DOHH2 (cell line): ENCODE measurements around the gene SMIM34.

Experiments used
- H3F3A ChIP-seq: fragments of 200-600 bp; sonication (generic), shearing (Covaris generic); 2 replicates; pipeline ENCODE4 v1.6.0; 2016; ENCODE audit warnings: antibody characterized with exemption, mild to moderate bottlenecking; ENCODE audit not compliant: control insufficient read depth, insufficient read depth
- H3K27ac ChIP-seq: fragments of 200-600 bp; sonication (generic); 2 replicates; pipeline ENCODE4 v1.5.1; 2014; ENCODE audit warnings: low read depth, mild to moderate bottlenecking, low read length, moderate library complexity
- H3K27me3 ChIP-seq: fragments of 200-600 bp; sonication (generic); 2 replicates; pipeline ENCODE4 v1.6.1; 2014; ENCODE audit warnings: mild to moderate bottlenecking, low read length, mixed read lengths; ENCODE audit not compliant: control insufficient read depth
- H3K36me3 ChIP-seq: fragments of 200-600 bp; sonication (generic); 2 replicates; pipeline ENCODE4 v1.6.1; 2014; ENCODE audit warnings: mild to moderate bottlenecking, low read length, moderate library complexity, mixed read lengths; ENCODE audit not compliant: control insufficient read depth
- H3K4me1 ChIP-seq: fragments of 200-600 bp; sonication (generic); 2 replicates; pipeline ENCODE4 v1.6.1; 2014; ENCODE audit warnings: mild to moderate bottlenecking, low read length, mixed read lengths; ENCODE audit not compliant: control insufficient read depth
- H3K4me2 ChIP-seq: fragments of 200-600 bp; sonication (generic); 2 replicates; pipeline ENCODE4 v1.6.0; 2014; ENCODE audit warnings: mild to moderate bottlenecking, low read length, moderate library complexity
- H3K4me3 ChIP-seq: fragments of 200-600 bp; sonication (generic); 2 replicates; pipeline ENCODE4 v1.5.1; 2014; ENCODE audit warnings: mild to moderate bottlenecking, low read length, mixed read lengths
- H3K79me2 ChIP-seq: fragments of 200-600 bp; sonication (generic); 2 replicates; pipeline ENCODE4 v1.6.1; 2014; ENCODE audit warnings: mild to moderate bottlenecking, low read length, mixed read lengths; ENCODE audit not compliant: control insufficient read depth
- H3K9me2 ChIP-seq: fragments of 200-600 bp; sonication (generic); replicated peaks from 2 replicates; pipeline ENCODE4 v1.6.1; 2014; ENCODE audit warnings: mild to moderate bottlenecking, low read length, mixed read lengths; ENCODE audit not compliant: control insufficient read depth
- H3K9me3 ChIP-seq: fragments of 200-600 bp; sonication (generic); 2 replicates; pipeline ENCODE4 v1.6.1; 2014; ENCODE audit warnings: antibody characterized with exemption, low read length, mixed read lengths; ENCODE audit not compliant: control insufficient read depth, insufficient read depth
- H4K20me1 ChIP-seq: fragments of 200-600 bp; sonication (generic); 2 replicates; pipeline ENCODE4 v1.6.0; 2014; ENCODE audit warnings: low read depth, mild to moderate bottlenecking, antibody characterized with exemption, low read length, moderate library complexity; ENCODE audit not compliant: control insufficient read depth, insufficient read depth
- EZH2phosphoT487 ChIP-seq: fragments of 200-600 bp; sonication (generic); IDR thresholded peaks from 2 replicates; pipeline ENCODE4 v1.6.1; 2017; ENCODE audit warnings: borderline replicate concordance, mild to moderate bottlenecking, antibody characterized with exemption, low read length, moderate library complexity, mixed read lengths
- TF ChIP-seq, protein P1 (sequence below): fragments of 200-600 bp; sonication (generic); IDR thresholded peaks from one replicate; pipeline ENCODE4 v1.5.1; 2014; ENCODE audit warnings: antibody characterized with exemption, mild to moderate bottlenecking, low read depth, low read length; ENCODE audit not compliant: poor library complexity, severe bottlenecking

Gene SMIM34

DNA sequence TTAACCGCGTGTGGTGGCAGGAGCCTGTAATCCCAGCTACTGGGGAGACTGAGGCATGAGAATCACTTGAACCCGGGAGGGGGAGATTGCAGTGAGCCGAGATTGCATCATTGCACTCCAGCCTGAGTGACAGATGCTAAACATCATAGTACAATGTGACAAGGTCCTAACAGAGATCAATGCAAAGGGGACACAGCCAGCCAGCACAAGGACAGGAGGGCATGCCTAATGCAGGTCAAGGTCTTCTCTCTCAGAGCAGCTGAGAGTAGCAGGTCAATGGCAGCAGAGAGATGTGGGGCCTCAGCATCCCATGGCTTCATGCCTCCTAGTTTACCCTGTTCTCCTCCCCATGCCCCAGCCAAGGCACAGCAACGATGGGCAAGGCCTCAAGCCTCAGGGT, 51.4 kb downstream of the SMIM34 start:
- H3K79me2 ChIP-seq: no peaks in the 10 kb centered on the region
- no peaks in the 10 kb centered on the region for H3K36me3 ChIP-seq
- no peak overlapping the region for H3K4me2 ChIP-seq
- TF ChIP-seq, protein P1, sequence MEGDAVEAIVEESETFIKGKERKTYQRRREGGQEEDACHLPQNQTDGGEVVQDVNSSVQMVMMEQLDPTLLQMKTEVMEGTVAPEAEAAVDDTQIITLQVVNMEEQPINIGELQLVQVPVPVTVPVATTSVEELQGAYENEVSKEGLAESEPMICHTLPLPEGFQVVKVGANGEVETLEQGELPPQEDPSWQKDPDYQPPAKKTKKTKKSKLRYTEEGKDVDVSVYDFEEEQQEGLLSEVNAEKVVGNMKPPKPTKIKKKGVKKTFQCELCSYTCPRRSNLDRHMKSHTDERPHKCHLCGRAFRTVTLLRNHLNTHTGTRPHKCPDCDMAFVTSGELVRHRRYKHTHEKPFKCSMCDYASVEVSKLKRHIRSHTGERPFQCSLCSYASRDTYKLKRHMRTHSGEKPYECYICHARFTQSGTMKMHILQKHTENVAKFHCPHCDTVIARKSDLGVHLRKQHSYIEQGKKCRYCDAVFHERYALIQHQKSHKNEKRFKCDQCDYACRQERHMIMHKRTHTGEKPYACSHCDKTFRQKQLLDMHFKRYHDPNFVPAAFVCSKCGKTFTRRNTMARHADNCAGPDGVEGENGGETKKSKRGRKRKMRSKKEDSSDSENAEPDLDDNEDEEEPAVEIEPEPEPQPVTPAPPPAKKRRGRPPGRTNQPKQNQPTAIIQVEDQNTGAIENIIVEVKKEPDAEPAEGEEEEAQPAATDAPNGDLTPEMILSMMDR: no peak
- no peak for TF ChIP-seq EZH2phosphoT487
- H3F3A ChIP-seq: no peaks in the 10 kb centered on the region
- H3K27ac ChIP-seq: no peak overlapping the region
- H3K27me3 ChIP-seq: peaks cover 3% of the 10 kb centered on the region
- no peaks in the 10 kb centered on the region for H3K4me1 ChIP-seq
- no peaks in the 10 kb centered on the region for H3K9me3 ChIP-seq
- no peaks in the 10 kb centered on the region for H4K20me1 ChIP-seq
- no peak overlapping the region for H3K4me3 ChIP-seq
- no peaks in the 10 kb centered on the region for H3K9me2 ChIP-seq

DNA sequence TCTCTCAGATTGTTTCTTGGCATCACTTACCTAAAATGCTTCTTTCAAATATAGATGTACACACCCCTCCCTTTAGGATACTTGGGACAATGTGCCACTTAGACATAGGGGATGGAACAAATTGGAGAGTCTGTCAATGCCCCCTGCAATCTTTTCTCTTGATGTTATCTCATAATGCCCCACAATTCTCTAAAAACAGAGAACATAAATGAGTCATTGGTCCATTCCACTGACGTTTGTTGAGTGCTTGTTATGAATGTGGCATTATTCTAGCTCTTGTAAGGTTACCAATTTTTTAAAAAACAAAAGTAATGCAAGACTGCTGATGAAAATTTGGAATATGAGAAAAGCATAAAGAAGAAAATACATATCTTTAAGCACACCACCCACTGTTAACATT, 54.0 kb downstream of the SMIM34 start:
- TF ChIP-seq, protein P1: no peak
- TF ChIP-seq EZH2phosphoT487: no peak
- no peak overlapping the region for H3K4me2 ChIP-seq
- H3K9me3 ChIP-seq: no peaks in the 10 kb centered on the region
- peaks cover 3% of the 10 kb centered on the region for H3K27me3 ChIP-seq
- no peaks in the 10 kb centered on the region for H3K36me3 ChIP-seq
- no peak overlapping the region for H3K27ac ChIP-seq
- no peaks in the 10 kb centered on the region for H3K9me2 ChIP-seq
- H3F3A ChIP-seq: no peaks in the 10 kb centered on the region
- no peaks in the 10 kb centered on the region for H3K4me1 ChIP-seq
- H3K79me2 ChIP-seq: no peaks in the 10 kb centered on the region
- no peaks in the 10 kb centered on the region for H4K20me1 ChIP-seq
- H3K4me3 ChIP-seq: no peak overlapping the region
